ENCODE measurements around the gene SELENOS.

SELENOS gene

GRCh38 chr15:101255615-101256241 lies 21.6 kb downstream of the SELENOS start:
- DNase-seq (ENCODE audit: low read depth) = peak; percentile 38
- no peak overlapping the region for H3K4me3 ChIP-seq (ENCODE audit: low read length)
- no peak for TF ChIP-seq CTCF (IDR thresholded peaks at IDR 0.05; ENCODE audit: insufficient read depth, low read depth, low read length, missing control alignments)

GRCh38 chr15:101255051-101255395 lies 22.3 kb downstream of the SELENOS start:
- DNase-seq (ENCODE audit: low read depth) = no peak
- no peak overlapping the region for H3K4me3 ChIP-seq (ENCODE audit: low read length)
- no peak for TF ChIP-seq CTCF (IDR thresholded peaks at IDR 0.05; ENCODE audit: insufficient read depth, low read depth, low read length, missing control alignments)

DNA sequence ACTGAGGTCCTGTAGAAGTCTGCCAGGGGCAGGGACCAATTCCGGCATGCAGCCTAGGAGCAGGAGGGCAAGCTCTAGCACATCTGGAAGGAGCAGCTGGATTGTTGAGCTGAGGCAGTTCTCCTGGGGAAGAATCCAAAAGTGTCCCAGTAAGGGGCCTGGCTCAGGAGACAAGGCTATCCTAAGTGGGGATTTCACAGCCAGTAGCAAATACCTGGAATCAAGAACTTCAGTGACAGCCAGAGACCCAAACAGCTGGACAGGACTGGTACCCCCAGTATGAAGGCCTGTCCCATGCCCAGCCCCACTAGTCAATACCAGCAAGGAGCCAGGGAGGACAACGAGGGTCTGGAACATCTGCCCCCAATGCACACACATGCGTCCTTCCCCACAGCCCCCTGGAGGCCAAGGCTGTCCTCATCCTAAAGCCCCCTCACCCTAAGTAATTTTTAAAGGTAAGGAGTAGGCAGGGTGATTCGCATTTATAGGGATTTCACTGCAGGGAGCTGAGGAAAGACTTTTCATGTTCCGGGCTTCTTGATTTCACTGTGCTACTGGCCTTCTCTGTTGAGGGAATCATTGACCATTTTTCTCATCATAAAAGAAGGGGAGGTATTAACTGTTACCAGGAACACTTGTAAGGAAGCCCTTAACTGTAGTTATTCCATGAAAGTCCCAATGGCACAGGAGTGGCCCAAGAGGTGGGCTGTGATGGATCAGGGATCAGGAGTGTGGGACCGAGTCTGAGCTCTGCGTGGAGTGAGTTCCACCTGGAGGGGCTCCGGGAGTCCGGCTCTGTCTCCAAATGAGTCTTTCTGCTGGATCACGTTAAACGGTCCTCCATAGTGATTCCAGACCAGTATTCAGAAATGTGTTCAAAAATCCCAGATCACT lies 22.9 kb downstream of the SELENOS start:
- TF ChIP-seq CTCF (IDR thresholded peaks at IDR 0.05; ENCODE audit: insufficient read depth, low read depth, low read length, missing control alignments) = no peak
- H3K4me3 ChIP-seq (ENCODE audit: low read length) = no peak overlapping the region
- no peak for DNase-seq (ENCODE audit: low read depth)

DNA sequence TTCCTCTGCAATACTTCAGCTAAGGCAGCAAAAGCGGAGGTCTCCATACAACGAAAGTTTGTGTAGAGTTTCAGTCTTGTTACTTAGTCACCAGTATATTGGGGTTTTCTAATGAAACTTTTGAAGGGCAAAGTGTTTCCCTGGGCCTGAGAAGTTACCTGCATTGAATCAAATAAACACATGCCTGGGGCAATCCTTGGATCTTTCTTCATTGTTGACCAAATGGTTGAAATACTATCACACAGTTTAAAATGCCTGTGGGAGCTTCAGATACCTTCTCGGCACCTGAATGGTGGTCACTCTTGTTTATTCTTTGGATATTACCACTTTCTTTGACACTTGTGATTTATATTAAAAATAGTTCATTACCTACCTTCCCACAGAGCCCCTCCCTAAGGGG lies 24.4 kb downstream of the SELENOS start:
- H3K4me3 ChIP-seq (ENCODE audit: low read length) = peak overlapping the region; percentile 55
- peak; percentile 10 for DNase-seq (ENCODE audit: low read depth)
- TF ChIP-seq CTCF (IDR thresholded peaks at IDR 0.05; ENCODE audit: insufficient read depth, low read depth, low read length, missing control alignments) = no peak

GRCh38 chr15:101251830-101252820 lies 25.2 kb downstream of the SELENOS start, which contains the start of gene CHSY1:
Gene CHSY1, minus strand, starts transcription at chr15:101252048. Its CDS starts 592 bp downstream, at chr15:101251456.
- no peak for TF ChIP-seq CTCF (IDR thresholded peaks at IDR 0.05; ENCODE audit: insufficient read depth, low read depth, low read length, missing control alignments)
- H3K4me3 ChIP-seq (ENCODE audit: low read length) = peak within 1 kb of the TSS; percentile 77
- peak; percentile 92 for DNase-seq (ENCODE audit: low read depth)
